IMR-90 (cell line): Measurements from ENCODE around the gene KDM3B. TPM values are rescaled to one million over a fixed set of nuclear protein-coding genes. Genes with fewer than 3 reads are reported as not detected.

Experiments used
- ATAC-seq: fragments of 200-7000 bp; cut with Tn5 transposase; 2 replicates; pipeline ENCODE4 v1.9.1; 2020; ENCODE audit warnings: low read depth, mild to moderate bottlenecking, moderate library complexity
- BruUV-seq: library from RNA; stranded (reverse); fragments of 400-500 nt; replicated peaks from 2 replicates; lab custom pipeline; 2021; lab: Mats Ljungman, UMichigan
- CTCF ChIA-PET: fragments of 300-600 bp; formaldehyde crosslinking; extraction: SDS; loops from one replicate; lab custom pipeline; 2021; ENCODE audit warnings: antibody characterized with exemption; lab: Yijun Ruan, JAX
- POLR2A ChIA-PET: fragments of 300-600 bp; sonication (Branson Sonifier 250); formaldehyde crosslinking; loops from one replicate; lab custom pipeline; 2022; ENCODE audit warnings: antibody characterized with exemption; ENCODE audit not compliant: unreplicated experiment; lab: Charles Lee
- DNase-seq: peaks from one replicate; pipeline ENCODE4 v3.0.0; 2013
- H2AFZ ChIP-seq: replicated peaks from 2 replicates; pipeline ENCODE3; 2013; ENCODE audit warnings: low read length, mild to moderate bottlenecking; ENCODE audit not compliant: poor library complexity
- H2AK5ac ChIP-seq: 2 replicates; pipeline ENCODE4 v1.6.1; 2013; ENCODE audit warnings: low read depth, low read length, inconsistent platforms
- H2AK9ac ChIP-seq: replicated peaks from 2 replicates; pipeline ENCODE3; 2013; ENCODE audit warnings: mild to moderate bottlenecking, low read depth, low read length, moderate library complexity; ENCODE audit not compliant: poor library complexity
- H2BK120ac ChIP-seq: 2 replicates; pipeline ENCODE4 v1.6.1; 2013; ENCODE audit warnings: low read depth, low read length, inconsistent platforms
- H2BK15ac ChIP-seq: 3 replicates; pipeline ENCODE4 v1.6.1; 2013; ENCODE audit warnings: low read depth, low read length, inconsistent platforms
- H2BK20ac ChIP-seq: 2 replicates; pipeline ENCODE4 v1.6.1; 2013; ENCODE audit warnings: low read depth, mild to moderate bottlenecking, inconsistent platforms, low read length, moderate library complexity
- H2BK5ac ChIP-seq: 2 replicates; pipeline ENCODE4 v1.6.1; 2013; ENCODE audit warnings: mild to moderate bottlenecking, low read depth, low read length, inconsistent platforms; ENCODE audit not compliant: poor library complexity, severe bottlenecking
- H3K14ac ChIP-seq: replicated peaks from 2 replicates; pipeline ENCODE4 v1.6.1; 2013; ENCODE audit warnings: low read depth, low read length, inconsistent platforms
- H3K18ac ChIP-seq: 2 replicates; pipeline ENCODE4 v1.6.1; 2013; ENCODE audit warnings: low read depth, low read length, control low read depth
- H3K23ac ChIP-seq: 2 replicates; pipeline ENCODE4 v1.6.1; 2013; ENCODE audit warnings: low read depth, low read length, inconsistent platforms
- H3K27ac ChIP-seq: 2 replicates; pipeline ENCODE4 v1.5.1; 2013; ENCODE audit warnings: mild to moderate bottlenecking, control low read depth, low read length; ENCODE audit not compliant: insufficient read depth
- H3K27me3 ChIP-seq: 2 replicates; pipeline ENCODE4 v1.6.1; 2013; ENCODE audit warnings: low read length; ENCODE audit not compliant: control insufficient read depth, insufficient read depth
- H3K36me3 ChIP-seq: 2 replicates; pipeline ENCODE4 v1.6.1; 2013; ENCODE audit warnings: low read length, mixed read lengths; ENCODE audit not compliant: control insufficient read depth, insufficient read depth
- H3K4ac ChIP-seq: 2 replicates; pipeline ENCODE4 v1.6.1; 2013; ENCODE audit warnings: low read depth, low read length, inconsistent platforms
- H3K4me1 ChIP-seq: 2 replicates; pipeline ENCODE4 v1.6.1; 2013; ENCODE audit warnings: low read length, mixed read lengths; ENCODE audit not compliant: control insufficient read depth, insufficient read depth
- H3K4me2 ChIP-seq: 2 replicates; pipeline ENCODE4 v1.6.1; 2013; ENCODE audit warnings: low read depth, mild to moderate bottlenecking, control low read depth, low read length, moderate library complexity
- H3K4me3 ChIP-seq: 2 replicates; pipeline ENCODE4 v1.5.1; 2013; ENCODE audit warnings: low read depth, mild to moderate bottlenecking, control low read depth, low read length, moderate library complexity; ENCODE audit not compliant: insufficient read depth
- H3K56ac ChIP-seq: 2 replicates; pipeline ENCODE4 v1.6.1; 2013; ENCODE audit warnings: low read length, inconsistent platforms; ENCODE audit not compliant: insufficient read depth; ENCODE audit errors: extremely low read depth
- H3K79me1 ChIP-seq, 2 experiments: 2 replicates each; pipeline ENCODE4 v1.6.1; 2013; ENCODE audit warnings: low read length in 2 of 2, inconsistent platforms in 1 of 2, low read depth in 1 of 2
- H3K9ac ChIP-seq: 2 replicates; pipeline ENCODE4 v1.6.1; 2013; ENCODE audit warnings: low read depth, low read length, control low read depth
- H3K9me1 ChIP-seq: 2 replicates; pipeline ENCODE4 v1.6.1; 2013; ENCODE audit warnings: low read length, inconsistent platforms; ENCODE audit not compliant: insufficient read depth
- H3K9me3 ChIP-seq: 2 replicates; pipeline ENCODE4 v1.6.1; 2013; ENCODE audit warnings: low read length; ENCODE audit not compliant: control insufficient read depth, insufficient read depth
- H4K20me1 ChIP-seq: 2 replicates; pipeline ENCODE4 v1.6.1; 2013; ENCODE audit warnings: low read length, inconsistent platforms; ENCODE audit not compliant: insufficient read depth
- H4K5ac ChIP-seq: 2 replicates; pipeline ENCODE4 v1.6.1; 2013; ENCODE audit warnings: mild to moderate bottlenecking, low read depth, low read length, control low read depth
- H4K8ac ChIP-seq, 2 experiments: 2 replicates each; pipeline ENCODE4 v1.6.1; 2013; ENCODE audit warnings: low read depth in 2 of 2, low read length in 2 of 2, control low read depth in 1 of 2, inconsistent platforms in 1 of 2
- H4K91ac ChIP-seq: 2 replicates; pipeline ENCODE4 v1.6.1; 2013; ENCODE audit warnings: low read depth, low read length, inconsistent platforms; ENCODE audit not compliant: insufficient read depth
- BHLHE40 ChIP-seq: fragments of 150-350 bp; IDR thresholded peaks from 2 replicates; pipeline ENCODE4 v1.6.1; 2016; ENCODE audit warnings: mild to moderate bottlenecking, low read depth, low read length
- CEBPB ChIP-seq: IDR thresholded peaks from 2 replicates; pipeline ENCODE4 v1.6.1; 2012; ENCODE audit warnings: low read depth, low read length, improper control_type of control experiment
- CHD1 ChIP-seq: IDR thresholded peaks from 2 replicates; pipeline ENCODE4 v1.6.1; 2012; ENCODE audit warnings: low read depth, low read length, improper control_type of control experiment
- FOS ChIP-seq: fragments of 150-350 bp; IDR thresholded peaks from 2 replicates; pipeline ENCODE4 v1.6.1; 2016; ENCODE audit warnings: low read depth, low read length
- MAFK ChIP-seq: IDR thresholded peaks from 2 replicates; pipeline ENCODE4 v1.6.1; 2012; ENCODE audit warnings: low read depth, low read length, improper control_type of control experiment
- MAZ ChIP-seq: IDR thresholded peaks from 2 replicates; pipeline ENCODE4 v1.6.1; 2012; ENCODE audit warnings: low read depth, mild to moderate bottlenecking, low read length, improper control_type of control experiment, moderate library complexity, borderline replicate concordance
- MXI1 ChIP-seq: IDR thresholded peaks from 2 replicates; pipeline ENCODE4 v1.6.1; 2012; ENCODE audit warnings: low read depth, mild to moderate bottlenecking, low read length, moderate library complexity, borderline replicate concordance
- NFE2L2 ChIP-seq: fragments of 150-350 bp; IDR thresholded peaks from 2 replicates; pipeline ENCODE4 v1.6.1; 2016; ENCODE audit warnings: low read depth, mild to moderate bottlenecking, low read length
- POLR2A ChIP-seq: IDR thresholded peaks from 2 replicates; pipeline ENCODE4 v1.6.1; 2012; ENCODE audit warnings: mild to moderate bottlenecking, low read depth, low read length
- RAD21 ChIP-seq: IDR thresholded peaks from 2 replicates; pipeline ENCODE4 v1.6.1; 2012; ENCODE audit warnings: low read length, improper control_type of control experiment
- RCOR1 ChIP-seq: IDR thresholded peaks from 2 replicates; pipeline ENCODE4 v1.6.1; 2012; ENCODE audit warnings: mild to moderate bottlenecking, low read length, improper control_type of control experiment; ENCODE audit not compliant: insufficient replicate concordance
- RFX5 ChIP-seq: IDR thresholded peaks from 2 replicates; pipeline ENCODE4 v1.8.0; 2012; ENCODE audit warnings: low read depth, mild to moderate bottlenecking, low read length, moderate library complexity
- SMC3 ChIP-seq: fragments of 150-350 bp; IDR thresholded peaks from 2 replicates; pipeline ENCODE4 v1.6.1; 2016; ENCODE audit warnings: low read depth, mild to moderate bottlenecking, antibody characterized with exemption, low read length, moderate library complexity
- WGBS, 2 experiments: methylation state at CpG; one replicate each; pipeline versions ENCODE4 v1.1.5 to v1.1.7; 2013; ENCODE audit warnings: missing lambda C conversion rate in 2 of 2; ENCODE audit not compliant: insufficient read length in 1 of 2; ENCODE audit errors: extremely low coverage in 2 of 2; 5-methylcytosine and 5-hydroxymethylcytosine counted together
- dilution Hi-C: fragments of 300-500 bp; cut with HindIII; formaldehyde crosslinking; loops from one replicate; pipeline ENCODE4 v1.14.3; 2018; ENCODE audit warnings: low sequenced_read_pairs; ENCODE audit not compliant: unreplicated experiment
- in situ Hi-C: fragments of 300-500 bp; cut with MboI; formaldehyde crosslinking; loops from 3 replicates; pipeline ENCODE4 v1.14.3; 2019; ENCODE audit warnings: low sequenced_read_pairs, inconsistent platforms, mixed read lengths
- intact Hi-C: fragments of 100-400 bp; cut with micrococcal nuclease; formaldehyde crosslinking; loops from 2 replicates; pipeline ENCODE4 v1.10.0; 2022
- polyA plus RNA-seq, 3 experiments: library from polyadenylated mRNA; depleted of rRNA; stranded (reverse); fragments of >200 nt; gene quantifications; 2 replicates each; pipeline ENCODE4 v1.2.3, GENCODE V29; 2012; ENCODE audit warnings: low replicate concordance in 1 of 3
- total RNA-seq: library from RNA; depleted of rRNA; stranded (reverse); fragments of >200 nt; gene quantifications from 2 replicates; pipeline ENCODE4 v1.2.3, GENCODE V29; 2012
- TF ChIP-seq, protein P1 (sequence below): fragments of 150-350 bp; IDR thresholded peaks from 2 replicates; pipeline ENCODE4 v1.6.1; 2016; ENCODE audit warnings: low read depth, mild to moderate bottlenecking, low read length, moderate library complexity, borderline replicate concordance
- TF ChIP-seq, protein P2 (sequence below): fragments of 150-350 bp; IDR thresholded peaks from 2 replicates; pipeline ENCODE4 v1.6.1; 2017; ENCODE audit warnings: mild to moderate bottlenecking, antibody characterized with exemption, low read length, low read depth
- TF ChIP-seq, protein P3 (sequence below): conservative IDR thresholded peaks from 2 replicates; pipeline ENCODE4 v1.5.1; 2012; ENCODE audit warnings: mild to moderate bottlenecking, low read depth, low read length, improper control_type of control experiment

Gene KDM3B
- total and polyA plus RNA-seq, 2 of the 4 experiments (the other 2 are of a cell fraction): 19.4 to 35.8 TPM

DNA sequence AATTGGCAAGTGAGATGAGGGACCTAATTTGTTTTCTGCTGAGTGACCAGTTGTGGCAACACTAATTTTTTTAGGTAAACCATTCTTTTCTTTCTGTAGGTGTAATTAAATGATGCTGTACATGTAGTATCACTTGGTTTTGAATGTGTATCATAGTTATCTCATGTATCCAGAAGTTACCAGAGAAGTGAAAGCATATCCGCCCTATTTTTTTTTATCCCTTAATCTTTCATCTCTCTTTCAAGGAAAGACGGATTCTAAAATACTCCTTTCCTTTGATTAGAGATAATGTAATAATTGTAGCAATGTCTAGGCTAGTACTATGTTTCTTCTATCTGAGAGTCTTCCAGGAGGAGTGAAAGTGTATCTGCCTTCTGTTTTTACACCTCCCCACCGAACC is 7.1 kb downstream of the KDM3B start:
- H3K27me3 ChIP-seq: no peaks in the 10 kb centered on the region
- H3K9me1 ChIP-seq: no peaks in the 10 kb centered on the region; the same call in 1 of the 2 replicates
- no peak overlapping the region for H2AK9ac ChIP-seq
- no peaks in the 10 kb centered on the region for H3K4me1 ChIP-seq
- H2BK120ac ChIP-seq: no peak overlapping the region
- ChIA-PET POLR2A (no interaction called here), CTCF (no interaction called here)
- dilution Hi-C loops (no loop called here), intact Hi-C loops (no loop called here), in situ Hi-C loops (no loop called here)
- no peaks in the 10 kb centered on the region for H3K36me3 ChIP-seq
- H3K79me1 ChIP-seq: peaks cover 0 to 31% of the 10 kb centered on the region in 2 experiments
- H3K9me3 ChIP-seq: no peaks in the 10 kb centered on the region
- H2BK15ac ChIP-seq: no peak overlapping the region
- peaks cover 54% of the 10 kb centered on the region for H4K20me1 ChIP-seq
- no peak overlapping the region for H3K27ac ChIP-seq
- H3K56ac ChIP-seq: no peak overlapping the region
- TF ChIP-seq MXI1 (no peak), SMC3 (no peak), POLR2A (no peak), CEBPB (no peak), MAZ (no peak), CHD1 (no peak), RFX5 (no peak), RCOR1 (no peak), NFE2L2 (no peak), MAFK (no peak), FOS (no peak), RAD21 (no peak), BHLHE40 (no peak)
- TF ChIP-seq, protein P1, sequence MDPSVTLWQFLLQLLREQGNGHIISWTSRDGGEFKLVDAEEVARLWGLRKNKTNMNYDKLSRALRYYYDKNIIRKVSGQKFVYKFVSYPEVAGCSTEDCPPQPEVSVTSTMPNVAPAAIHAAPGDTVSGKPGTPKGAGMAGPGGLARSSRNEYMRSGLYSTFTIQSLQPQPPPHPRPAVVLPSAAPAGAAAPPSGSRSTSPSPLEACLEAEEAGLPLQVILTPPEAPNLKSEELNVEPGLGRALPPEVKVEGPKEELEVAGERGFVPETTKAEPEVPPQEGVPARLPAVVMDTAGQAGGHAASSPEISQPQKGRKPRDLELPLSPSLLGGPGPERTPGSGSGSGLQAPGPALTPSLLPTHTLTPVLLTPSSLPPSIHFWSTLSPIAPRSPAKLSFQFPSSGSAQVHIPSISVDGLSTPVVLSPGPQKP: no peak
- TF ChIP-seq, protein P2, sequence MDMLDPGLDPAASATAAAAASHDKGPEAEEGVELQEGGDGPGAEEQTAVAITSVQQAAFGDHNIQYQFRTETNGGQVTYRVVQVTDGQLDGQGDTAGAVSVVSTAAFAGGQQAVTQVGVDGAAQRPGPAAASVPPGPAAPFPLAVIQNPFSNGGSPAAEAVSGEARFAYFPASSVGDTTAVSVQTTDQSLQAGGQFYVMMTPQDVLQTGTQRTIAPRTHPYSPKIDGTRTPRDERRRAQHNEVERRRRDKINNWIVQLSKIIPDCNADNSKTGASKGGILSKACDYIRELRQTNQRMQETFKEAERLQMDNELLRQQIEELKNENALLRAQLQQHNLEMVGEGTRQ: no peak
- TF ChIP-seq, protein P3, sequence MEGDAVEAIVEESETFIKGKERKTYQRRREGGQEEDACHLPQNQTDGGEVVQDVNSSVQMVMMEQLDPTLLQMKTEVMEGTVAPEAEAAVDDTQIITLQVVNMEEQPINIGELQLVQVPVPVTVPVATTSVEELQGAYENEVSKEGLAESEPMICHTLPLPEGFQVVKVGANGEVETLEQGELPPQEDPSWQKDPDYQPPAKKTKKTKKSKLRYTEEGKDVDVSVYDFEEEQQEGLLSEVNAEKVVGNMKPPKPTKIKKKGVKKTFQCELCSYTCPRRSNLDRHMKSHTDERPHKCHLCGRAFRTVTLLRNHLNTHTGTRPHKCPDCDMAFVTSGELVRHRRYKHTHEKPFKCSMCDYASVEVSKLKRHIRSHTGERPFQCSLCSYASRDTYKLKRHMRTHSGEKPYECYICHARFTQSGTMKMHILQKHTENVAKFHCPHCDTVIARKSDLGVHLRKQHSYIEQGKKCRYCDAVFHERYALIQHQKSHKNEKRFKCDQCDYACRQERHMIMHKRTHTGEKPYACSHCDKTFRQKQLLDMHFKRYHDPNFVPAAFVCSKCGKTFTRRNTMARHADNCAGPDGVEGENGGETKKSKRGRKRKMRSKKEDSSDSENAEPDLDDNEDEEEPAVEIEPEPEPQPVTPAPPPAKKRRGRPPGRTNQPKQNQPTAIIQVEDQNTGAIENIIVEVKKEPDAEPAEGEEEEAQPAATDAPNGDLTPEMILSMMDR: no peak
- no peak for DNase-seq
- no peak for ATAC-seq
- no TSS peak for BruUV-seq
- no CpG with 5 or more reads among the region's 3 CpGs for WGBS, 2 experiments
- no peak overlapping the region for H3K23ac ChIP-seq
- H2BK20ac ChIP-seq: no peak overlapping the region
- H4K8ac ChIP-seq: no peak overlapping the region
- no peak overlapping the region for H2AK5ac ChIP-seq
- H2BK5ac ChIP-seq: no peak overlapping the region
- H2AFZ ChIP-seq: no peak overlapping the region
- no peak overlapping the region for H3K18ac ChIP-seq
- H3K4ac ChIP-seq: no peak overlapping the region
- H3K9ac ChIP-seq: no peak overlapping the region
- no peak overlapping the region for H4K91ac ChIP-seq
- no peak overlapping the region for H3K4me3 ChIP-seq
- no peak overlapping the region for H3K4me2 ChIP-seq
- no peak overlapping the region for H4K5ac ChIP-seq
- H3K14ac ChIP-seq: no peak overlapping the region
